GDM1 (cell line): ENCODE results near the gene LIPJ.

Source experiments
- DNase-seq: peaks from one replicate; lab custom pipeline; 2025; lab: John Stamatoyannopoulos, UW

LIPJ gene

DNA sequence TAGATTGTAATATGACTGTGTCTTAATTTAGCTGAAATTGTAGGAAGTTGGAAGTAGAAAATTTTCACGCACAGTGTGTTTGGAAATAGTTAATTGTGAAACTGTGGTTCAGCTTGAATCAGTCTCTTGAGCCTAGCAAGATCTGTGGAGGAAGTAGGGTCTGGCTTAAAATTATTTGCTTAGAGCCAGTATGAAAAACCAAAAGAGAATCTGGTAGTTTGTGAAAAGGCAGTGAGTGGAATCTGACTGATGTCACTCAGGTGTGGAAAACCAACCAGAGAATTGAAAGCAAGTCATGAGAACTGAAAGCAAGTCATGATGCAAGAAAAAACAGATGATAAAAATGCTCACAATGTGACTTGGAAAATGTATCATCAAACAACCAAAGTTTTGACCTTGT lies 11.5 kb downstream of the LIPJ start:
- no peak for DNase-seq

DNA sequence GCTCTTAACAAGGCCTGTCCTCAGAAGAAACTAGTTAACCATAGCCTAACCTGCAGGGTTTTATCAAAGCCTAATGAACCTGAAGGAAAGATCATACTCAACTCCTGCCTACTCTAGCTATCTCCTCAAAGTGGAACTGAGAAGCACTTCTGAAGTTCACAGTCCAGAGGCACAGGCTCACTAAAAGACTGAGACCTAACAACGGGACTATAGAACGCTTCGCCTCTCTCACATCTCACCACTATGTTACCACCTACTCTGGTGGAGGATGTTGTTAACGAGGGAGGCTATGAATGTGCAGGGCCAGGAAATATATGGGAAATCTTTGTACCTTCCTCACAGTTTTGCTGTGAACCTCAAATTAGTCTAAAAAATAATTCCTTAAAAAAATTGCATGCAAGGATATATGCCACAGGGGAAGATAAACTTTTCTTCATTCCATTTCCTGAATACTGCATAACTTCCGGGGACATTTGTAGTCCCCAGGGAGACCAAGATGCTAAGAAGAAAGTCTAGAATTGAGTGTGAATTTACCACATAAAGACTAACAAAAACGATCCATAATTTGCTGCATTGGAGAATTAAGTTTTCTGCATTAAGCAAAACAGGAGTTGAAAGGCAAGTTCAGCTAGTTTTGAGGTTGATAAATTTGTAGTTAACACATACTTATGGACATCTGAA lies 21.6 kb downstream of the LIPJ start:
- no peak for DNase-seq

DNA sequence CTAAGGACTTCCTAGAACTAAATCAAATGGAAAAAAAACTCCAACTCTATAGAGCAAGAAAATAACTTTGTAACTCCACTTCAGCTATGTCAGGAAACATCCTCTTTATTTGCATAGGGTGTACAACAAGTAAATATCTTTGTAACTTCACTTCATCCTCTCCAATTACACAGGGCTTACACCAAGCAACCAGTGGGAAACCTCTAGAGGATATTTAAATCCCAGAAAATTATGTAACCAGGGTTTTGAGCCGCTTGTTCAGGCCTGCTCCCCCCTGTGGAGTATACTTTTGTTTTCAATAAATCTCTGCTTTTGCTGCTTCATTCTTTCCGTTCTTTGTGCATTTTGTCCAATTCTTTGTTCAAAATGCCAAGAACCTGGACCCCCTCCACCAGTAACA lies 22.2 kb downstream of the LIPJ start:
- no peak for DNase-seq

DNA sequence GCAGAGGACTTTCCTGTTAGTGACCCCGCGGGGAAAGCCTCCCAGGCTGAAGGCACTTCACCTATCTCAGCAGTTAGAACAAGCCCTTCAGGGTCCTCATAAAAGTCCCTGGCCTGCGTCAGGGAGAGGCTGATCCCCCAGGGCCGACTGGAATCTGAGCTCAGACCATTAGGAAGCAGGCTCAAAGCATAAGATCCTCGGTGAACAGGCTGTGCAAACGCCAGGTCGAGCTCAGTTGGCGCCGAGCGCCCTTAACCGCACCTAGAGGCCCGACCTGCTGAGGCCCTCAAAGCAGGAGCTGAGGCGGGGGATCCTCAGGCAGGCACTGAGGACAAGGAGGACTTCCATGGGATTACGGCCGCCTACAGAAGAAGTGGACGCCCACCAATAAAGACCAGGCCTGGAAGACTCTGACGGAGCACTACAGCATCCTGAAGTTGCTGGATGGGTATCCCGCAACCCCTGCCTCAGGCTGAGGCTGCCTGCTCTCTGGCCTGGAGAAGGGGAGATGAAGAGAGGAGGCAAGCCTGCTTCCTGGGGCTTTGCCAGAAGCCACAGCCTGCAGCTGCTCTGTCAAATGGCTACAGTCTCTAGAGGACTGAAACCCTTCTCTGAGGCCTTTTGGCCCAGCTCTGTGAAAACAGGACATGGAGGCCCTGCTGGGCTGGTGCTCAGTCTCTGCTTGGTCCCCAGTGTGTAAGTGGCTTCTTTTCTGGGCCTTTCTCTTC lies 29.9 kb downstream of the LIPJ start:
- DNase-seq: no peak

DNA sequence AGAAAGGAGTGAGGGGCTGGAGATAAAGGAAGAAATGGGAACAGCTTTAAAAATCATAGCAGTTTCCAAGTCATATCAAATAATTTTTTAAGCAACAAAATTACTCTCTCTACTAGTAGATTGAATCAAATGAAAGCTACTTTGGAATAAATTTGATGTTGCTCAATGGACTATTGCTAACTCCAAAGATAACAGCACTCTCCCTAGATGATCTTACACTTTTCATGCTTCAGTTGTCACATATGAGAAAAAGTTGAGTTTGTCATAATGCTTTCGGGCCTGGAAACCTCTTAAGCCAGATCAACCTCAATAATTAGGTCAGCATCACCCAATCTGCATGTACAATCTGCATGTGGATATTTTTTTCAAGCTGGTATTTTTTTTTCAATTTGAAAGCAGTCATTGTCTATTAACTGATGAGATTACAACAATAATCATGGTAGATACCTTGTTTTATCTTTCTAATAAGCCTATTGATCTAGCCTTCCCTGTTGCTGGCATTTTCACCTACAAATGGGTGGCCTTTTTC lies 31.3 kb downstream of the LIPJ start:
- no peak for DNase-seq

DNA sequence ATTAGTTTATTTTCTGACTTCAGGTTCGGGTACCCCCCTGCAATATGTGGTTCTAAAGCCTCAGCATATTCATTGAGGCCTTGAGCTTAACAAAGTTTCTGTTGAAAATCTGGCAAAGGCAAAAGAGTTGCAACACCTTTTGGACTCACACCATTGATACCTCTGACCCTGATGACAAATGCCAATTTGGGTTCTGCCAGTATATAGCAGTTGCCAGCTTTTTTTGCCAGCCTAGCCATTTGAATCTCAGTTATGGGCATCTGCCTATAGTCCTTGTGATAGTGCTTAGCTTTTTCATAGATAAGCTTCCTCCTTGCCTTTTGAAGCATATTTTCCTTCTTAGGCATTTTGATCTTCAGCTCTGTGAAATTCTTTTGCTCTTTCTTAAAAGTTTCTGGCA lies 31.9 kb downstream of the LIPJ start:
- no peak for DNase-seq

DNA sequence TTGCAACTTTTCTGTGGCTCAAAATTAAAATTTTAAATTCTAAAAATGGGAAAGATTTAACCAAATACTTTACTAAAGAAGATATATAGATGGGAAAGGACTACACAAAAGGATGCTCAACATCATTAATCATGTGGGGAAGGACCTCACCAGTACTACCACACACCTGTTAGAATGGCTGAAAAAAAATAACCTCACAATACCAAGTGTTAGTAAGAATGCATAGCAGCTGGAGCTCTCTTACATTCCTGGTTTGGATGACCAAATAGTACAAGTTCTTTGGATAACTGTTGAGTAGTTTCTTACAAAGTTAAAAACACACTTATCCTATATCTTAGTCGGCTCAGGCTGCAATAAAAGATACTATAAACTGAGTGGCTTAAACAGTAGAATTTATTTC lies 33.9 kb downstream of the LIPJ start:
- no peak for DNase-seq

DNA sequence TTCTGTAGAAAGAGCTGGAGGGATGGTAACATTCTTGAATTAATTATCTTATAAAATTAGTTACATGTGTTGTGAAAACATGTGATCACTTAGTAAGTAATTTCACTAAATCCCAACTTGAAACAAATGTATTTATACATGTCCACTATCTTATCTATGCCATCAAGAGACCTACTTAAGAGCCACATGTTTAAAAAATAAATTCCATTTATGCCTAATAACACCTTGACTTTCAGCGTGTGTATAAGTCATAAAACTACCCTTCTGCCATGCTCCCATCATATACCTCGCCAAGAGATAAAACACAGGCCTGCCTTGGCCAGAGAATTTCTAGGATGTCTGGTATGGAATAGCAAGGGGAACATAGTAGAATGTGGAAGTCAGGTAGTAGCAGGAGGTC lies 37.3 kb downstream of the LIPJ start:
- no peak for DNase-seq

DNA sequence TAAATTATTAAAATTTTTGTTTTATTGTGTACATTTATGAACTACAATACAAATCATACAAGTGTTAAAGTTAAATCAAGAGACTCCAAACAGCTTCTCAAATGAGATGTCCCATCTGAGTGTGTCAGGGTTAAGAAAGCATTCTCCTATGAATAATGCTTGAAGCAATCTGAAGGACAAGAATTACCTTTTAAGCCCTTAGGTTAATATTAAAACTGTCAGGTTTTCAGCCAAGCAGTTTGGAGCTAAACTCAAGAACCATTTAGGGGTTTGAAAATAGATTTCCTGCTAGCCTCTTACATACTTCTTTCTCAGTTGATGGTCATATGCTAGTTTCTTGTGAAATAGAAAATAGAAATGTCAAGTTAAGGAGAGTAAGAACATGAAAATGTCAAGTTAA lies 38.3 kb downstream of the LIPJ start:
- no peak for DNase-seq

DNA sequence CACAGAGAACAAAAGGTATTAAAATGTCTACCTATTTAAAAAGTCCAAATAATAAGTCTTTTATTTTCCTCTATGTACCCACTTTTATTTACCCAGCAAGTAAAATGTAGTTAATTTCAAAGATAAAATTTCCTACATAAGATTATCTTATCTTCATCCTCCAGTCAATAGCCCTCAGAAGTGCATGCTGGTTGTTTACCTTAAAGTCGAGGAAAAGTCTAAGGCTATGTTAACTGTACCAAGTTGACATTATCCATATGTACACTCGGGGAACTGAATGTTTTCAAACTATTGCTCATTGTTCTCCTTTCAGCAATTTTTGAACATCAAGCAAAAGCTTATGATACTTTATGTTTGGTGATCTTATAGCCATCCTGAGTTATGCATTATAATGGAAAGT lies 53.6 kb downstream of the LIPJ start:
- no peak for DNase-seq

DNA sequence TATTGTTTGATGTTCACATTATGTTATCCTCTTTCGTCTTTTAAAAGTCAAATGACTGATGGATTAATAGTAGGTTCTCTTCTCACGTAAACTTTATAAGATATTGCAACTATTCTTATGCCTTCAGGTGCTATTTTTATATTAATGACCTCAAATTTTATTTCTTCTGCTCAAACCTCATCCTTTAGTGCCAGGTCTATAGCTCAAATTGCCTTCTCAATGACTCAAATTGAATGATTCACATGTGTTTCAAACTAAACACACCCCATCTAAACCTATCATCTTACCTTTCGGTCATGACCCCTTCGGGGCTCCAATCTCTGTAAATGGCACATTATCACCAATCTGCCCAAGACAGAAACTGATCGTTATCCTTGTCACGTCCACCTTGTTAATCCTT lies 55.6 kb downstream of the LIPJ start:
- no peak for DNase-seq

DNA sequence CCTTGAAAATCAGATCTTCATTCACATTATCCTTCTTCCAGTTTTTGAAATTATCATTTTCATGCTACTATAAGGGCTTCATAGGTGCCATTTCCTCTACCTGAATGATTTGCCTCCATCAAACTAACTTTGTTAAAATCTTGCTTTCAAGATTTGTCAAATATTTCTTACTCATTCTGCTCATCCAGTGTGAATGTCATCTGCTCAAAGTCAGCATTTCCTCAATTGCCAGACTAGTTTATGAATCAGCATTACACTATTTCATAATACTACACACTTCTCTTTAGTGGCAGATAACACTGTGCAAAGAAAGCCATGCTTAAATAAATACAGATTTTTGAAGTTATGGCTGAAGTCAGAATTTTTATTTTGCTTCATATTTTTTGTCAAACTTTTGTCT lies 56.4 kb downstream of the LIPJ start:
- DNase-seq: no peak

DNA sequence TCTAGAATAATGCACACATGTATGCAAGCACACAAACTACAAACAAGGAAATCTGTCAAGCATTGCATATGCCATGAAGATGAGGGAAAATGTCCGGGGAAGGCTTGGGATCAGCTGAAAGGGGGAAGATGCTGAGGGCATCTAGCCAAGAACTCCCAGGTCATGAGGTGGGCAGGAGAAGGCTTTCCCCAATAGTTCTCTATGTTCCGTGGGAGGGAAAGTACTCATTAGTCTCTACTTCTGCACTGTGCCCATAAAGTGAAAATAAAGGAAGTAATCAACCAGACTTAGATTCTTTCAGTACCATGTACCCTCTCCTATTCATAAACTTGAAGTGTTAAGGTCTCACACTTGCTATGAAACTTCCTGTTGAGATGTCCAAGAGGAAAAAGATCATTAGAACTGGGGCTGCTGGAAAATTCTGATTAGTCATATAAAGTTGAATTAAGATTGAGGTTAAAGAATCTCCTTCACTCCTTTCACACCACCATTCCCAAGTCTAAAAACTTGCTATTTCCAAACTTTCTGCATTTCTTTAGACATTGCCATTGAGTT lies 60.6 kb downstream of the LIPJ start:
- DNase-seq: no peak

DNA sequence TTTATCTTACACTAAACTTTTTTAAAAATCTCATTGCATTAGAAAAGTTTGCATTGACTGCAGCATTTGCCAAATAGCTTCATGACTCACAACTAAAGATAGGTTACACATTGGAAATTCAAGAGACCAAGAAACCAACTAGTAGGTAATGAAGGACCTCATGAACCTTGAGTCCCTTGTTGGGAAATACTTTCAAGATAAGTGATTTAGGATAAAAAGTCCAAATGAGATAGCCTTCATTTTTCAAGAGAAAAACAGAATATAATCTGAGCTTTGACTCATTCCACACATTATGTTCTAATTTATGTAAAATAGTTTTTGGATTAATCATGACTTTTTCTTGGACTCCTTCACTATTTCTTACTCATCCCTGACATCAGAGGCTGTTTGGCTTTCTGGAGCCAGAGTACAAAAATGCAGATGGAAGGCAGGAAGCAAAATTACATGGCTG lies 64.6 kb downstream of the LIPJ start:
- no peak for DNase-seq

DNA sequence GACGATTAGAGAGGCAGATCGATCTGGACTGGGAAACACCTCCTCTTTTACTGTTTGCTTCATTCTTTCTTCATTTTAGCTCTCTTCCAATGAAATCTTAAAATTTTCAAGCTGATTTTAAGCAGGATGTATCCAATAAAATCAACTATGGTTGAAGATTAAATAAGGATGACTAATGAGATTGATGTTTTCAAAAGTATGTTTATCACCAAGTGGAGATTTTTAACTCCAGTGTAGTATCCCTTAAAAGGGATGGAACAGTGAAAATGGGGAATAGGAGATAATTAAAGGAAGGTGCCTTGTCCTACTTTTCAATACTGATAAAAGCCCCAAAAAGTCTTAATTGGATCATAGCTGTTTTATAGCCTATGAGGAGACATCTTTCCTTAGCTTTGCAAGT lies 66.1 kb downstream of the LIPJ start:
- DNase-seq: no peak
